ENCODE measurements around the gene RO60. TPM values are rescaled to one million over a fixed set of nuclear protein-coding genes. Genes with fewer than 3 reads are reported as not detected.
"Not testable (repeated sequence)": the region's sequence is repeated elsewhere in the genome, so short reads cannot be mapped to it uniquely, and the experiment has no call there.

The RO60 gene
- polyA plus RNA-seq, 1 donor from 2014 or later, result 36.7 TPM

DNA sequence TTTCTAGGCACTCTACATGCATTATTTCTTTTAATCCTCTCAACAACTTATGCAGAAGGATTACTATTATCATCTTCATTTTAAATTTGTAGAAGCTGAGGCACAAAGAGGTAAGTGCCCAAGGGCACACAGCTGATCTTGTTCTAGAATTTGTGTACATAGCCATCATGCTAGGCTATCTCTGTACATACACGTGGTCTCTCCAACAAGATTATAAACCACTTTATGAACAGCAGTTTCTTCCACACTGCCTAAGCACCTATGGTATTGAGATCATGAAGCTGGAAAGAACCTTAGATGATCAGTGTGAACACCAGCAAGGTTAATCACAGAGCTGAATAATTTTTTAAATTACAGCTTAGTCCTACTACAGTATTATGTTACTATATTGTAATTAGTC is 29.1 kb upstream of the RO60 start:
- no peak overlapping the region for H3K9ac ChIP-seq (ENCODE audit: low read length)
- H3K4me3 ChIP-seq (ENCODE audit: low read length), result no peak overlapping the region
- no peak overlapping the region for H3K27ac ChIP-seq (ENCODE audit: low read length)
- H3K4me2 ChIP-seq (ENCODE audit: low read length), result no peak overlapping the region
- H3K9me2 ChIP-seq (ENCODE audit: insufficient read depth, low read length), result no peaks in the 10 kb centered on the region
- H3K27me3 ChIP-seq (ENCODE audit: insufficient read depth, low read depth, low read length), result no peaks in the 10 kb centered on the region
- TF ChIP-seq, protein P1, sequence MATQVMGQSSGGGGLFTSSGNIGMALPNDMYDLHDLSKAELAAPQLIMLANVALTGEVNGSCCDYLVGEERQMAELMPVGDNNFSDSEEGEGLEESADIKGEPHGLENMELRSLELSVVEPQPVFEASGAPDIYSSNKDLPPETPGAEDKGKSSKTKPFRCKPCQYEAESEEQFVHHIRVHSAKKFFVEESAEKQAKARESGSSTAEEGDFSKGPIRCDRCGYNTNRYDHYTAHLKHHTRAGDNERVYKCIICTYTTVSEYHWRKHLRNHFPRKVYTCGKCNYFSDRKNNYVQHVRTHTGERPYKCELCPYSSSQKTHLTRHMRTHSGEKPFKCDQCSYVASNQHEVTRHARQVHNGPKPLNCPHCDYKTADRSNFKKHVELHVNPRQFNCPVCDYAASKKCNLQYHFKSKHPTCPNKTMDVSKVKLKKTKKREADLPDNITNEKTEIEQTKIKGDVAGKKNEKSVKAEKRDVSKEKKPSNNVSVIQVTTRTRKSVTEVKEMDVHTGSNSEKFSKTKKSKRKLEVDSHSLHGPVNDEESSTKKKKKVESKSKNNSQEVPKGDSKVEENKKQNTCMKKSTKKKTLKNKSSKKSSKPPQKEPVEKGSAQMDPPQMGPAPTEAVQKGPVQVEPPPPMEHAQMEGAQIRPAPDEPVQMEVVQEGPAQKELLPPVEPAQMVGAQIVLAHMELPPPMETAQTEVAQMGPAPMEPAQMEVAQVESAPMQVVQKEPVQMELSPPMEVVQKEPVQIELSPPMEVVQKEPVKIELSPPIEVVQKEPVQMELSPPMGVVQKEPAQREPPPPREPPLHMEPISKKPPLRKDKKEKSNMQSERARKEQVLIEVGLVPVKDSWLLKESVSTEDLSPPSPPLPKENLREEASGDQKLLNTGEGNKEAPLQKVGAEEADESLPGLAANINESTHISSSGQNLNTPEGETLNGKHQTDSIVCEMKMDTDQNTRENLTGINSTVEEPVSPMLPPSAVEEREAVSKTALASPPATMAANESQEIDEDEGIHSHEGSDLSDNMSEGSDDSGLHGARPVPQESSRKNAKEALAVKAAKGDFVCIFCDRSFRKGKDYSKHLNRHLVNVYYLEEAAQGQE (IDR thresholded peaks at IDR 0.05; ENCODE audit: borderline replicate concordance), result no peak
- TF ChIP-seq EZH2 (IDR thresholded peaks at IDR 0.05; ENCODE audit: borderline replicate concordance, insufficient read depth, low read length, poor library complexity, severe bottlenecking), result no peak
- TF ChIP-seq CTCF (IDR thresholded peaks at IDR 0.05; ENCODE audit: poor library complexity, severe bottlenecking), result no peak
- no peak for TF ChIP-seq TAF1 (IDR thresholded peaks at IDR 0.05; ENCODE audit: low read depth)
- H3F3A ChIP-seq (ENCODE audit: insufficient read depth, low read length, poor library complexity, severe bottlenecking), result no peaks in the 10 kb centered on the region
- H4K20me1 ChIP-seq (ENCODE audit: insufficient read depth), result no peaks in the 10 kb centered on the region
- no peak overlapping the region for H2AFZ ChIP-seq (ENCODE audit: low read depth, low read length)
- H3K79me2 ChIP-seq (replicated peaks; ENCODE audit: insufficient read depth, low read length), result no peaks in the 10 kb centered on the region
- H3K36me3 ChIP-seq (ENCODE audit: insufficient read depth, low read length), result no peaks in the 10 kb centered on the region
- peaks cover 1% of the 10 kb centered on the region for H3K9me3 ChIP-seq (ENCODE audit: low read length)

DNA sequence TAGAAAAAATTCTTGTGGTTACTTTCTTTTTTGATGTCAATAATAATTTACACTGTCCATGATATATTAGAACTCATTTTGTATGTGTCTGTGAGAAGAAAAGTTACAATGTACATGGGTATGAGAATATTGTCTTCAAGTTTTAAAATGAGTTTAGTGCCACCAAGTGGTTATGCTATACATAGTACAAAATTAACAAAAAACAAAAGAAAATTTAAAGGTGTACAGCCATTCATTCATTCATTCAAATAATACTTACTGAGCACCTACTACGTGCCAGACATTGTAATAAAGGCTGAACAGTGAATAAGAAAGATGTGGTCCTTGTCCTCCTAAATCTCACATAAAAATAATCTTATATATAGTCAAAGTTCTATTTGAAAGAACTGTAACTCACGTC is 28.0 kb upstream of the RO60 start:
- H3K4me3 ChIP-seq (ENCODE audit: low read length), result no peak overlapping the region
- no peaks in the 10 kb centered on the region for H3F3A ChIP-seq (ENCODE audit: insufficient read depth, low read length, poor library complexity, severe bottlenecking)
- no peaks in the 10 kb centered on the region for H3K27me3 ChIP-seq (ENCODE audit: insufficient read depth, low read depth, low read length)
- peaks cover 3% of the 10 kb centered on the region for H3K9me3 ChIP-seq (ENCODE audit: low read length)
- H3K4me2 ChIP-seq (ENCODE audit: low read length), result no peak overlapping the region
- no peaks in the 10 kb centered on the region for H3K36me3 ChIP-seq (ENCODE audit: insufficient read depth, low read length)
- H4K20me1 ChIP-seq (ENCODE audit: insufficient read depth), result no peaks in the 10 kb centered on the region
- no peak overlapping the region for H3K27ac ChIP-seq (ENCODE audit: low read length)
- H3K9ac ChIP-seq (ENCODE audit: low read length), result no peak overlapping the region
- TF ChIP-seq, protein P1 (IDR thresholded peaks at IDR 0.05; ENCODE audit: borderline replicate concordance), result no peak
- TF ChIP-seq TAF1 (IDR thresholded peaks at IDR 0.05; ENCODE audit: low read depth) (no peak), SMC3 (conservative IDR thresholded peaks at IDR 0.05; ENCODE audit: poor library complexity) (peak; percentile 64), MXI1 (conservative IDR thresholded peaks at IDR 0.05; ENCODE audit: poor library complexity, severe bottlenecking) (no peak), EP300 (conservative IDR thresholded peaks at IDR 0.05; ENCODE audit: poor library complexity, severe bottlenecking) (no peak), EZH2 (IDR thresholded peaks at IDR 0.05; ENCODE audit: borderline replicate concordance, insufficient read depth, low read length, poor library complexity, severe bottlenecking) (no peak), POLR2AphosphoS5 (IDR thresholded peaks at IDR 0.05) (no peak), RAD21 (conservative IDR thresholded peaks at IDR 0.05) (peak; percentile 58), CTCF (IDR thresholded peaks at IDR 0.05; ENCODE audit: poor library complexity, severe bottlenecking) (peak; percentile 54)
- H2AFZ ChIP-seq (ENCODE audit: low read depth, low read length), result no peak overlapping the region
- H3K79me2 ChIP-seq (replicated peaks; ENCODE audit: insufficient read depth, low read length), result peaks cover 9% of the 10 kb centered on the region
- no peaks in the 10 kb centered on the region for H3K9me2 ChIP-seq (ENCODE audit: insufficient read depth, low read length)

DNA sequence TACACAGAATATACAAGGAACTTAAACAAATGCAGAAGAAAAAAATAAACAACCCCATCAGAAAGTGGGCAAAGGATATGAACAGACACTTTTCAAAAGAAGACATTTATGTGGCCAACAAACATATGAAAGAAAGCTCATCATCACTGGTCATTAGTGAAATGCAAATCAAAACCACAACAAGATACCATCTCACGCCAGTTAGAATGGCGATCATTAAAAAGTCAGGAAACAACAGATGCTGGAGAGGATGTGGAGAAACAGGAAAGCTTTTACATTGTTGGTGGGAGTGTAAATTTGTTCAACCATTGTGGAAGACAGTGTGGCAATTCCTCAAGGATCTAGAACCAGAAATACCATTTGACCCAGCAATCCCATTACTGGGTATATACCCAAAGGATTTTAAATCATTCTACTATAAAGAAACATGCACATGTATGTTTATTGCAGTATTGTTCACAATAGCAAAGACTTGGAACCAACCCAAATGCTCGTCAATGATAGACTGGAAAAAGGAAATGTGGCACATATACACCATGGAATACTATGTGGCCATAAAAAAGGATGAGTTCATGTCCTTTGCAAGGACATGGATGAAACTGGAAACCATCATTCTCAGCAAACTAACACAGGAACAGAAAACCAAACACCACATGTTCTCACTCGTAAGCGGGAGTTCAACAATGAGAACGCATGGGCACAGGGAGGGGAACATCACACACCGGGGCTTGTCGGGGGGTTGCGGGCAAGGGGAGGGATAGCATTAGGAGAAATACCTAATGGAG is 26.6 kb upstream of the RO60 start:
- H3K9me2 ChIP-seq (ENCODE audit: insufficient read depth, low read length); H2AFZ ChIP-seq (ENCODE audit: low read depth, low read length); H3K9ac ChIP-seq (ENCODE audit: low read length); H3F3A ChIP-seq (ENCODE audit: insufficient read depth, low read length, poor library complexity, severe bottlenecking); H3K27ac ChIP-seq (ENCODE audit: low read length); H3K9me3 ChIP-seq (ENCODE audit: low read length); H3K36me3 ChIP-seq (ENCODE audit: insufficient read depth, low read length); H3K4me2 ChIP-seq (ENCODE audit: low read length); H3K27me3 ChIP-seq (ENCODE audit: insufficient read depth, low read depth, low read length); H3K4me3 ChIP-seq (ENCODE audit: low read length); H4K20me1 ChIP-seq (ENCODE audit: insufficient read depth); H3K79me2 ChIP-seq (replicated peaks; ENCODE audit: insufficient read depth, low read length): not testable (repeated sequence)
